Gastroesophageal sphincter (tissue), 4 donors: Measurements from ENCODE around the gene CPNE6. TPM values are rescaled to one million over a fixed set of nuclear protein-coding genes. Genes with fewer than 3 reads are reported as not detected.

Experiments used
- ATAC-seq: fragments of 150-250 bp; one replicate; pipeline ENCODE4 v1.9.1; 2016; ENCODE audit warnings: mild to moderate bottlenecking, moderate library complexity
- H3K27ac ChIP-seq, 4 donors: fragments of 200-600 bp; sonication (generic) in 3 of 4; 1 replicate in 3 of 4; 2 replicates in 1 of 4; pipeline ENCODE4 v1.5.1; 2016 to 2019
- H3K27me3 ChIP-seq: fragments of 200-600 bp; sonication (generic); one replicate; pipeline ENCODE4 v1.5.1; 2019
- H3K36me3 ChIP-seq, 2 donors: fragments of 200-600 bp; sonication (generic); one replicate each; pipeline ENCODE4 v1.5.1; 2019; ENCODE audit warnings: control low read depth in 1 of 2
- H3K4me1 ChIP-seq, 3 donors: fragments of 200-600 bp; sonication (generic); 1 replicate in 2 of 3; 2 replicates in 1 of 3; pipeline ENCODE4 v1.5.1; 2016 to 2019; ENCODE audit warnings: control low read depth in 2 of 3
- H3K4me3 ChIP-seq, 2 donors: fragments of 200-600 bp; sonication (generic); one replicate each; pipeline ENCODE4 v1.5.1; 2019; ENCODE audit warnings: mild to moderate bottlenecking in 1 of 2, moderate library complexity in 1 of 2
- H3K9me3 ChIP-seq, 3 donors: fragments of 200-600 bp; sonication (generic); one replicate each; pipeline ENCODE4 v1.5.1; 2017 to 2019; ENCODE audit warnings: control low read depth in 2 of 3
- EP300 ChIP-seq: sonication (generic); formaldehyde crosslinking; IDR thresholded peaks from one replicate; pipeline ENCODE4 v1.6.1; 2017; ENCODE audit warnings: antibody characterized with exemption, mild to moderate bottlenecking
- POLR2A ChIP-seq, 2 donors: fragments of 450-650 bp; IDR thresholded peaks; one replicate each; pipeline ENCODE4 v1.6.1; 2017; ENCODE audit warnings: antibody characterized with exemption in 2 of 2, mild to moderate bottlenecking in 2 of 2, moderate library complexity in 1 of 2
- POLR2AphosphoS5 ChIP-seq: sonication (generic); formaldehyde crosslinking; IDR thresholded peaks from one replicate; pipeline ENCODE4 v1.6.1; 2017; ENCODE audit warnings: antibody characterized with exemption
- WGBS, 2 donors: methylation state at CpG; one replicate each; pipeline ENCODE4 v1.1.5; 2018; ENCODE audit warnings: low coverage in 1 of 2; 5-methylcytosine and 5-hydroxymethylcytosine counted together
- total RNA-seq, 4 donors: library from RNA; depleted of rRNA; stranded (reverse); fragments of >200 nt; gene quantifications; one replicate each; pipeline ENCODE4 v1.1.0, GENCODE V29; 2016
- TF ChIP-seq, protein P1 (sequence below), 4 experiments: fragments of 200-600 bp in 2 of 4; fragments of 450-650 bp in 2 of 4; sonication (generic) in 1 of 4; IDR thresholded peaks; one replicate each; pipeline ENCODE4 v1.5.1; 2017 to 2019; ENCODE audit warnings: antibody characterized with exemption in 4 of 4, mild to moderate bottlenecking in 2 of 4, moderate library complexity in 2 of 4

The CPNE6 gene
- total RNA-seq, 4 donors from 2014 or later = 1.5 TPM; not detected in 3

DNA sequence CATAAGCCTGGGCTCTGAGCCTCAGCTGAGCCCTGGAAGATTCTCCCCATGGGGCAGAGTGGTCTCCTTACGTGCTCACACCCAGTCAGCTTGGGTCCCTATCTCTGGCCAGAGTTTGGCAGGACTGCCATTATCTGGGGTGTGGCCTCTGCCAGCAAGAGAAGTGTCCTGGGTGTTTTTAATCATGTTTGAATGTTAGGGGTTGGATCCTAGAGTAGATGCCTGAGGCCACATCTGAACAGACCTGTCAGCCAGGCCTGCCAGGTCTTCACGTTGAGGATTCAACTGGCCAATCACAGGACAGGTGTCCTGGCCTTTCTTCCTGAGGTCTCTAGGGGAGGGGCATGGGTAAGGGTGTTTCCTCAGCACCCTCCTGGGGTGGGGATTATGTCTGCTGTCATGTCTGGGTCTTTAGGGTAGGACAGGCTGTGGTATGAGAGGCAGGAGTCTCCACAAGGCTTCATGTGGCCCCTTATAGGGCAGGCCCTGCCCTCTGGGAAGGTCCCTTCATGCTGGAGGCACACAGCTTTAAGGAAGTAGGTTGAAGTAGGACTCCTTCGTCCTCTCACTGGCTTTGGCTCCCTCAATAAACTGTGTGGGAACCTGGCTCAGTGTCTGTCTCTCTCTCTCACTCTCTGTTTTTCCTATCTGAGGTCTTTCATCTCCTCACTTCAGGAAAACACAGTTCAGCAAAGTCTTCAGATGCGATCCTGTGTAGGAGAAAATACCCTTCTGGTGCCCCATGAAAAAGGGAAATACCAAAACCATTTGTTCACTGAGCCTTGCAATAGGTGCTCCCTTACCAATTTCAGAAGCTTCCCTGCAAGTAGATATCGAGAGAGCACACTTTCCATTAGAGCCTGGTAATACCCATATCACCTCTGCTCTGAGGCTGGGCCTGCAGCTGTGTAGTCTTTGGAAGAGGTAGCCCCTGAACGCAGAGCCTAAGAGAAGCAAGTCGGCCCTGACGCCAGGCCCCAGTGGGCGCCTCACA lies 52.4 kb downstream of the CPNE6 start:
- ATAC-seq = no peak
- H3K27me3 ChIP-seq = no peaks in the 10 kb centered on the region
- H3K27ac ChIP-seq = no peak overlapping the region
- no peaks in the 10 kb centered on the region for H3K9me3 ChIP-seq
- peaks cover 0 to 62% of the 10 kb centered on the region in 2 donors for H3K36me3 ChIP-seq
- WGBS, 2 donors = 82% methylated on average over 3 of the region's 9 CpGs; no CpG with 5 or more reads in 1 of the 2 donors
- no peak overlapping the region for H3K4me3 ChIP-seq
- no peaks in the 10 kb centered on the region for H3K4me1 ChIP-seq
- TF ChIP-seq POLR2A (IDR thresholded peaks at IDR 0.05) (no peak), EP300 (no peak), POLR2AphosphoS5 (no peak)
- TF ChIP-seq, protein P1, sequence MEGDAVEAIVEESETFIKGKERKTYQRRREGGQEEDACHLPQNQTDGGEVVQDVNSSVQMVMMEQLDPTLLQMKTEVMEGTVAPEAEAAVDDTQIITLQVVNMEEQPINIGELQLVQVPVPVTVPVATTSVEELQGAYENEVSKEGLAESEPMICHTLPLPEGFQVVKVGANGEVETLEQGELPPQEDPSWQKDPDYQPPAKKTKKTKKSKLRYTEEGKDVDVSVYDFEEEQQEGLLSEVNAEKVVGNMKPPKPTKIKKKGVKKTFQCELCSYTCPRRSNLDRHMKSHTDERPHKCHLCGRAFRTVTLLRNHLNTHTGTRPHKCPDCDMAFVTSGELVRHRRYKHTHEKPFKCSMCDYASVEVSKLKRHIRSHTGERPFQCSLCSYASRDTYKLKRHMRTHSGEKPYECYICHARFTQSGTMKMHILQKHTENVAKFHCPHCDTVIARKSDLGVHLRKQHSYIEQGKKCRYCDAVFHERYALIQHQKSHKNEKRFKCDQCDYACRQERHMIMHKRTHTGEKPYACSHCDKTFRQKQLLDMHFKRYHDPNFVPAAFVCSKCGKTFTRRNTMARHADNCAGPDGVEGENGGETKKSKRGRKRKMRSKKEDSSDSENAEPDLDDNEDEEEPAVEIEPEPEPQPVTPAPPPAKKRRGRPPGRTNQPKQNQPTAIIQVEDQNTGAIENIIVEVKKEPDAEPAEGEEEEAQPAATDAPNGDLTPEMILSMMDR (IDR thresholded peaks at IDR 0.05) = no peak

DNA sequence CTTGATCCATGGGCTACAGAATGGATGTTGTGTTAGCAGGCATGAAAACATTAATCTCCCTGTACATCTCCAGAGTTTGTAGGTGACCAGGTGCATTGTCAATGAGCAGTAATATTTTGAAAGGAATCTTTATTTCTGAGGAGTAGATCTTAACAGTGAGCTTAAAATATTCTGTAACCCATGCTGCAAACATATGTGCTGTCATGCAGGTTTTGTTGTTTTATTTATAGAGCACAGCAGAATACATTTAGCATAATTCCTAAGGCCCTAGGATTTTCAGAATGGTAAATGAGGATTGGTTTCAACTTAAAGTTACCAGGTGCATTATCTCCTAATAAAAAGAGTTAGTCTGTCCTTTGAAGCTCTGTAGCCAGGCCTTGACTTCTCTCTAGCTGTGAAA lies 55.6 kb downstream of the CPNE6 start:
- no peaks in the 10 kb centered on the region for H3K27me3 ChIP-seq
- ATAC-seq = no peak
- H3K4me3 ChIP-seq = no peak overlapping the region
- no peak for TF ChIP-seq POLR2AphosphoS5
- TF ChIP-seq POLR2A (IDR thresholded peaks at IDR 0.05) = no peak
- TF ChIP-seq, protein P1 (IDR thresholded peaks at IDR 0.05) = no peak
- TF ChIP-seq EP300 = no peak
- H3K27ac ChIP-seq = no peak overlapping the region
- H3K36me3 ChIP-seq = peaks cover 0 to 30% of the 10 kb centered on the region in 2 donors
- peaks cover 0 to 13% (median 2%) of the 10 kb centered on the region in 3 donors for H3K4me1 ChIP-seq
- H3K9me3 ChIP-seq = no peaks in the 10 kb centered on the region

DNA sequence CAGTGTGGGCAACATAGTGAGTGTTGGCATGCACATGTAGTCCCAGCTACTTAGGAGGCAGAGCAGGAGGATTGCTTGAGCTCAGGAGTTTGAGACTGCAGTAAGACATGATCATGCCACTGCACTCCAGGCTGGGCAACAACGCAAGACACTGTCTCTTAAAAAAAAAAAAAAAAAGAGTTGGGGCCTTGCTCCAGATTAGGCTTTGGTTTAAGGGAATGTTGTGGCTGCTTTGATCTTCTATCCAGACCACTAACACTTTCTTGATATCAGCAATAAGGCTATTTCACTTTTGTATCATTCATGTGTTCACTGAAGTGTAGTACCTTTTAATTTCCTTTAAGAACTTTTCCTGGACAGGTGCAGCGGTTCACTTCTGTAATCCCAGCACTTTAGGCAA lies 56.3 kb downstream of the CPNE6 start:
- Histone ChIP-seq H3K9me3 (no peaks in the 10 kb centered on the region), H3K27ac (no peak overlapping the region), H3K27me3 (no peaks in the 10 kb centered on the region), H3K4me3 (no peak overlapping the region), H3K4me1 (peaks cover 0 to 20% (median 2%) of the 10 kb centered on the region in 3 donors), H3K36me3 (peaks cover 0 to 23% of the 10 kb centered on the region in 2 donors)
- TF ChIP-seq EP300 (no peak), POLR2AphosphoS5 (no peak), POLR2A (IDR thresholded peaks at IDR 0.05) (no peak)
- TF ChIP-seq, protein P1 (IDR thresholded peaks at IDR 0.05) = no peak
- no peak for ATAC-seq
- 100% methylated on average over 2 of the region's 2 CpGs; no CpG with 5 or more reads in 1 of the 2 donors for WGBS, 2 donors

Other genes starting within 250 kb of the CPNE6 start
- gene DHRS4, start 117.8 kb upstream of the CPNE6 start, total RNA-seq = 10 to 100 TPM; 30.4 to 55.9 (median 37.1) TPM
- 10 to 100 TPM in 3 of 4 donors, 1 to 10 TPM in 1; 5.9 to 25.3 (median 16.7) TPM for gene DHRS4L2, start 82.6 kb upstream of the CPNE6 start, total RNA-seq
- gene CARMIL3, start 19.6 kb upstream of the CPNE6 start, total RNA-seq = under 1 TPM in 3 of 4 donors, not detected in 1; 0.12 to 0.47 (median 0.17) TPM
- 10 to 100 TPM in 3 of 4 donors, 1 to 10 TPM in 1; 9.2 to 14.9 (median 11.6) TPM for gene PCK2, start 22.7 kb downstream of the CPNE6 start, total RNA-seq
- gene DCAF11, start 43.2 kb downstream of the CPNE6 start, total RNA-seq = 10 to 100 TPM; 58.0 to 81.6 (median 71.6) TPM
- gene NRL, start 43.4 kb downstream of the CPNE6 start, total RNA-seq = 10 to 100 TPM in 1 of 4 donors, 1 to 10 TPM in 1, under 1 TPM in 1, not detected in 1; 0.81 to 10.4 (median 5.0) TPM
- gene FITM1, start 59.1 kb downstream of the CPNE6 start, total RNA-seq = under 1 TPM in 2 of 4 donors, not detected in 2; 0.27 to 0.67 TPM
- 100 to 1,000 TPM; 114 to 186 (median 127) TPM for gene PSME1, start 64.6 kb downstream of the CPNE6 start, total RNA-seq
- gene EMC9, start 70.0 kb downstream of the CPNE6 start, total RNA-seq = 10 to 100 TPM in 2 of 4 donors, 1 to 10 TPM in 2; 6.4 to 15.4 (median 10.4) TPM
- 10 to 100 TPM; 41.4 to 52.3 (median 42.0) TPM for gene PSME2, start 75.0 kb downstream of the CPNE6 start, total RNA-seq
- gene RNF31, start 75.9 kb downstream of the CPNE6 start, total RNA-seq = 10 to 100 TPM; 19.0 to 38.9 (median 32.0) TPM
- gene IRF9, start 89.7 kb downstream of the CPNE6 start, total RNA-seq = 10 to 100 TPM; 61.3 to 80.1 (median 68.1) TPM
- 1 to 10 TPM; 1.6 to 8.2 (median 6.8) TPM for gene REC8, start 100.5 kb downstream of the CPNE6 start, total RNA-seq
- 10 to 100 TPM; 16.8 to 31.6 (median 27.0) TPM for gene IPO4, start 117.3 kb downstream of the CPNE6 start, total RNA-seq
- gene TM9SF1, start 123.9 kb downstream of the CPNE6 start, total RNA-seq = 10 to 100 TPM; 34.7 to 53.3 (median 45.0) TPM
- under 1 TPM in 1 of 4 donors, not detected in 3; 0.40 TPM for gene TSSK4, start 134.1 kb downstream of the CPNE6 start, total RNA-seq
- gene CHMP4A, start 141.9 kb downstream of the CPNE6 start, total RNA-seq = 100 to 1,000 TPM in 2 of 4 donors, 10 to 100 TPM in 2; 93.4 to 134 (median 106) TPM
- gene MDP1, start 144.5 kb downstream of the CPNE6 start, total RNA-seq = 10 to 100 TPM in 3 of 4 donors, 1 to 10 TPM in 1; 6.9 to 17.1 (median 11.4) TPM
- gene NEDD8, start 160.8 kb downstream of the CPNE6 start, total RNA-seq = 100 to 1,000 TPM; 136 to 193 (median 168) TPM
- gene GMPR2, start 161.4 kb downstream of the CPNE6 start, total RNA-seq = 10 to 100 TPM; 46.0 to 70.5 (median 59.8) TPM
- 10 to 100 TPM; 53.2 to 72.5 (median 70.0) TPM for gene TINF2, start 171.1 kb downstream of the CPNE6 start, total RNA-seq
- gene TGM1, start 191.6 kb downstream of the CPNE6 start, total RNA-seq = 10 to 100 TPM in 1 of 4 donors, 1 to 10 TPM in 3; 1.3 to 43.3 (median 6.3) TPM
- 10 to 100 TPM; 12.9 to 27.6 (median 16.5) TPM for gene RABGGTA, start 200.0 kb downstream of the CPNE6 start, total RNA-seq
- gene DHRS1, start 228.2 kb downstream of the CPNE6 start, total RNA-seq = 10 to 100 TPM in 3 of 4 donors, 1 to 10 TPM in 1; 8.2 to 33.0 (median 17.7) TPM
- 10 to 100 TPM; 19.4 to 29.2 (median 22.8) TPM for gene NOP9, start 228.3 kb downstream of the CPNE6 start, total RNA-seq
- 10 to 100 TPM in 2 of 4 donors, 1 to 10 TPM in 2; 4.9 to 12.5 (median 9.5) TPM for gene CIDEB, start 236.4 kb downstream of the CPNE6 start, total RNA-seq
- 1 to 10 TPM; 2.4 to 5.0 (median 3.4) TPM for gene LTB4R2, start 238.6 kb downstream of the CPNE6 start, total RNA-seq
- gene LTB4R, start 239.9 kb downstream of the CPNE6 start, total RNA-seq = 1 to 10 TPM; 3.0 to 4.2 (median 3.4) TPM